A549 (cell line): ENCODE measurements around the gene ZDHHC19.

ENCODE experiments used
- CEBPB ChIP-seq, 2 experiments: fragments of >200 bp in 1 of 2; sonication (Bioruptor Twin) in 1 of 2; formaldehyde crosslinking in 1 of 2; IDR thresholded peaks; 2 replicates each; pipeline ENCODE4 v1.6.1; 2012 to 2016
- CHD4 ChIP-seq: fragments of 200-600 bp; sonication (generic); IDR thresholded peaks from 2 replicates; pipeline ENCODE4 v1.6.1; 2016; ENCODE audit warnings: antibody characterized with exemption, mild to moderate bottlenecking, borderline replicate concordance
- EP300 ChIP-seq, 2 experiments: fragments of >200 bp; sonication (Bioruptor Twin); formaldehyde crosslinking; IDR thresholded peaks; 2 replicates in 1 of 2; 3 replicates in 1 of 2; pipeline ENCODE4 v1.6.1; 2016 to 2017
- FOXS1 ChIP-seq: fragments of 250-450 bp; sonication (Bioruptor Pico); IDR thresholded peaks from 2 replicates; pipeline ENCODE4 v1.5.0; 2020; ENCODE audit warnings: mild to moderate bottlenecking, moderate library complexity
- HMGXB4 ChIP-seq: fragments of 250-450 bp; sonication (Bioruptor Pico); IDR thresholded peaks from 2 replicates; pipeline ENCODE4 v1.5.0; 2021; ENCODE audit warnings: mild to moderate bottlenecking, moderate library complexity, borderline replicate concordance
- MYC ChIP-seq: IDR thresholded peaks from 2 replicates; pipeline ENCODE4 v1.6.1; 2012; ENCODE audit warnings: mild to moderate bottlenecking, inconsistent platforms, low read length, improper control_type of control experiment, borderline replicate concordance
- PBX3 ChIP-seq: IDR thresholded peaks from 2 replicates; pipeline ENCODE4 v1.6.1; 2012
- POLR2A ChIP-seq: IDR thresholded peaks from 2 replicates; pipeline ENCODE4 v1.6.1; 2012; ENCODE audit warnings: mild to moderate bottlenecking, low read length
- RAD21 ChIP-seq, 2 experiments: fragments of >200 bp in 1 of 2; sonication (Bioruptor Twin) in 1 of 2; formaldehyde crosslinking in 1 of 2; IDR thresholded peaks in 1 of 2; conservative IDR thresholded peaks in 1 of 2; 2 replicates in 1 of 2; 3 replicates in 1 of 2; pipeline ENCODE4 v1.6.1; 2012 to 2018; ENCODE audit warnings: inconsistent platforms in 1 of 2
- RFX5 ChIP-seq: fragments of 450-650 bp; IDR thresholded peaks from 2 replicates; pipeline ENCODE4 v1.7.1; 2014; ENCODE audit warnings: antibody characterized with exemption, mild to moderate bottlenecking, moderate library complexity
- TF ChIP-seq, protein P1 (sequence below): fragments of >200 bp; sonication (Bioruptor Twin); formaldehyde crosslinking; IDR thresholded peaks from 3 replicates; pipeline ENCODE4 v1.5.1; 2016
- TF ChIP-seq, protein P2 (sequence below): fragments of 200-600 bp; sonication (generic); IDR thresholded peaks from 2 replicates; pipeline ENCODE4 v1.6.1; 2016; ENCODE audit warnings: antibody characterized with exemption, mild to moderate bottlenecking, moderate library complexity
- TF ChIP-seq, protein P3 (sequence below): IDR thresholded peaks from 2 replicates; pipeline ENCODE4 v1.6.1; 2012

DNA sequence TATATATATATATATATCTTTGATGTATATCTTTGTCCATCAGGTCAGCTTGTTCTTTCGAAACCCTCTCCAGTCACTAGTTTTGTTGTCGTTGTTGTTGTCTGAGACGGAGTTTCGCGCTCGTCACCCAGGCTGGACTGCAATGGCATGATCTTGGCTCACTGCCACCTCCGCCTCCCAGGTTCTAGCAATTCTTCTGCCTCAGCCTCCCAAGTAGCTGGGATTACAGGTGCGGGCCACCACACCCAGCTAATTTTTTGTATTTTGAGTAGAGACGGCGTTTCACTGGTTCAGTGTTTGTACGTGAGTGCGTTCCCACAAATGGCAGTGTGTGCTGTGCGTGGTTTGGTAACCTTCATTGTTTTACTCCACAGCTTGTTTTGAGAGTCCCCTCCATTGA lies 51.7 kb downstream of the ZDHHC19 start:
- TF ChIP-seq, protein P1, sequence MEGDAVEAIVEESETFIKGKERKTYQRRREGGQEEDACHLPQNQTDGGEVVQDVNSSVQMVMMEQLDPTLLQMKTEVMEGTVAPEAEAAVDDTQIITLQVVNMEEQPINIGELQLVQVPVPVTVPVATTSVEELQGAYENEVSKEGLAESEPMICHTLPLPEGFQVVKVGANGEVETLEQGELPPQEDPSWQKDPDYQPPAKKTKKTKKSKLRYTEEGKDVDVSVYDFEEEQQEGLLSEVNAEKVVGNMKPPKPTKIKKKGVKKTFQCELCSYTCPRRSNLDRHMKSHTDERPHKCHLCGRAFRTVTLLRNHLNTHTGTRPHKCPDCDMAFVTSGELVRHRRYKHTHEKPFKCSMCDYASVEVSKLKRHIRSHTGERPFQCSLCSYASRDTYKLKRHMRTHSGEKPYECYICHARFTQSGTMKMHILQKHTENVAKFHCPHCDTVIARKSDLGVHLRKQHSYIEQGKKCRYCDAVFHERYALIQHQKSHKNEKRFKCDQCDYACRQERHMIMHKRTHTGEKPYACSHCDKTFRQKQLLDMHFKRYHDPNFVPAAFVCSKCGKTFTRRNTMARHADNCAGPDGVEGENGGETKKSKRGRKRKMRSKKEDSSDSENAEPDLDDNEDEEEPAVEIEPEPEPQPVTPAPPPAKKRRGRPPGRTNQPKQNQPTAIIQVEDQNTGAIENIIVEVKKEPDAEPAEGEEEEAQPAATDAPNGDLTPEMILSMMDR: no peak
- TF ChIP-seq RAD21 (conservative IDR thresholded peaks at IDR 0.05 in 1 of 2, IDR thresholded peaks at IDR 0.05 in 1 of 2) (no peak), MYC (no peak), CHD4 (no peak), EP300 (IDR thresholded peaks at IDR 0.05) (no peak), HMGXB4 (CRISPR knock-in tag) (no peak), FOXS1 (CRISPR knock-in tag) (no peak), POLR2A (no peak), PBX3 (no peak), CEBPB (IDR thresholded peaks at IDR 0.05) (no peak), RFX5 (no peak)
- TF ChIP-seq, protein P2, sequence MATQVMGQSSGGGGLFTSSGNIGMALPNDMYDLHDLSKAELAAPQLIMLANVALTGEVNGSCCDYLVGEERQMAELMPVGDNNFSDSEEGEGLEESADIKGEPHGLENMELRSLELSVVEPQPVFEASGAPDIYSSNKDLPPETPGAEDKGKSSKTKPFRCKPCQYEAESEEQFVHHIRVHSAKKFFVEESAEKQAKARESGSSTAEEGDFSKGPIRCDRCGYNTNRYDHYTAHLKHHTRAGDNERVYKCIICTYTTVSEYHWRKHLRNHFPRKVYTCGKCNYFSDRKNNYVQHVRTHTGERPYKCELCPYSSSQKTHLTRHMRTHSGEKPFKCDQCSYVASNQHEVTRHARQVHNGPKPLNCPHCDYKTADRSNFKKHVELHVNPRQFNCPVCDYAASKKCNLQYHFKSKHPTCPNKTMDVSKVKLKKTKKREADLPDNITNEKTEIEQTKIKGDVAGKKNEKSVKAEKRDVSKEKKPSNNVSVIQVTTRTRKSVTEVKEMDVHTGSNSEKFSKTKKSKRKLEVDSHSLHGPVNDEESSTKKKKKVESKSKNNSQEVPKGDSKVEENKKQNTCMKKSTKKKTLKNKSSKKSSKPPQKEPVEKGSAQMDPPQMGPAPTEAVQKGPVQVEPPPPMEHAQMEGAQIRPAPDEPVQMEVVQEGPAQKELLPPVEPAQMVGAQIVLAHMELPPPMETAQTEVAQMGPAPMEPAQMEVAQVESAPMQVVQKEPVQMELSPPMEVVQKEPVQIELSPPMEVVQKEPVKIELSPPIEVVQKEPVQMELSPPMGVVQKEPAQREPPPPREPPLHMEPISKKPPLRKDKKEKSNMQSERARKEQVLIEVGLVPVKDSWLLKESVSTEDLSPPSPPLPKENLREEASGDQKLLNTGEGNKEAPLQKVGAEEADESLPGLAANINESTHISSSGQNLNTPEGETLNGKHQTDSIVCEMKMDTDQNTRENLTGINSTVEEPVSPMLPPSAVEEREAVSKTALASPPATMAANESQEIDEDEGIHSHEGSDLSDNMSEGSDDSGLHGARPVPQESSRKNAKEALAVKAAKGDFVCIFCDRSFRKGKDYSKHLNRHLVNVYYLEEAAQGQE: no peak
- TF ChIP-seq, protein P3, sequence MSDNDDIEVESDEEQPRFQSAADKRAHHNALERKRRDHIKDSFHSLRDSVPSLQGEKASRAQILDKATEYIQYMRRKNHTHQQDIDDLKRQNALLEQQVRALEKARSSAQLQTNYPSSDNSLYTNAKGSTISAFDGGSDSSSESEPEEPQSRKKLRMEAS: no peak
